ENCODE measurements around the gene CPT1B. TPM values are rescaled to one million over a fixed set of nuclear protein-coding genes. Genes with fewer than 3 reads are reported as not detected.

CPT1B gene
- total and polyA plus RNA-seq, 2 of the 8 experiments (the other 6 are each of a cell fraction or from before 2014, with no cell fraction given): 34.2 to 36.2 TPM

- TF ChIP-seq CHD7 (IDR thresholded peaks at IDR 0.05; ENCODE audit: insufficient replicate concordance, low read length): no peak
- TF ChIP-seq, protein P1, sequence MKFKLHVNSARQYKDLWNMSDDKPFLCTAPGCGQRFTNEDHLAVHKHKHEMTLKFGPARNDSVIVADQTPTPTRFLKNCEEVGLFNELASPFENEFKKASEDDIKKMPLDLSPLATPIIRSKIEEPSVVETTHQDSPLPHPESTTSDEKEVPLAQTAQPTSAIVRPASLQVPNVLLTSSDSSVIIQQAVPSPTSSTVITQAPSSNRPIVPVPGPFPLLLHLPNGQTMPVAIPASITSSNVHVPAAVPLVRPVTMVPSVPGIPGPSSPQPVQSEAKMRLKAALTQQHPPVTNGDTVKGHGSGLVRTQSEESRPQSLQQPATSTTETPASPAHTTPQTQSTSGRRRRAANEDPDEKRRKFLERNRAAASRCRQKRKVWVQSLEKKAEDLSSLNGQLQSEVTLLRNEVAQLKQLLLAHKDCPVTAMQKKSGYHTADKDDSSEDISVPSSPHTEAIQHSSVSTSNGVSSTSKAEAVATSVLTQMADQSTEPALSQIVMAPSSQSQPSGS (IDR thresholded peaks at IDR 0.05; ENCODE audit: low read length): no peak
- no peak for TF ChIP-seq TEAD4 (IDR thresholded peaks at IDR 0.05; ENCODE audit: low read depth, low read length)
- no peak for TF ChIP-seq NRF1 (IDR thresholded peaks at IDR 0.05; ENCODE audit: low read depth, low read length)
These were observed 59.1 kb downstream of the CPT1B start (continued) for GRCh38 chr22:50519151-50519550.
